GM10847 (cell line): ENCODE data around the gene GFPT2.

Source experiments
- POLR2A ChIP-seq: IDR thresholded peaks from 2 replicates; pipeline ENCODE4 v1.6.1; 2011; ENCODE audit not compliant: insufficient read length; ENCODE audit errors: extremely low read depth

Gene GFPT2

DNA sequence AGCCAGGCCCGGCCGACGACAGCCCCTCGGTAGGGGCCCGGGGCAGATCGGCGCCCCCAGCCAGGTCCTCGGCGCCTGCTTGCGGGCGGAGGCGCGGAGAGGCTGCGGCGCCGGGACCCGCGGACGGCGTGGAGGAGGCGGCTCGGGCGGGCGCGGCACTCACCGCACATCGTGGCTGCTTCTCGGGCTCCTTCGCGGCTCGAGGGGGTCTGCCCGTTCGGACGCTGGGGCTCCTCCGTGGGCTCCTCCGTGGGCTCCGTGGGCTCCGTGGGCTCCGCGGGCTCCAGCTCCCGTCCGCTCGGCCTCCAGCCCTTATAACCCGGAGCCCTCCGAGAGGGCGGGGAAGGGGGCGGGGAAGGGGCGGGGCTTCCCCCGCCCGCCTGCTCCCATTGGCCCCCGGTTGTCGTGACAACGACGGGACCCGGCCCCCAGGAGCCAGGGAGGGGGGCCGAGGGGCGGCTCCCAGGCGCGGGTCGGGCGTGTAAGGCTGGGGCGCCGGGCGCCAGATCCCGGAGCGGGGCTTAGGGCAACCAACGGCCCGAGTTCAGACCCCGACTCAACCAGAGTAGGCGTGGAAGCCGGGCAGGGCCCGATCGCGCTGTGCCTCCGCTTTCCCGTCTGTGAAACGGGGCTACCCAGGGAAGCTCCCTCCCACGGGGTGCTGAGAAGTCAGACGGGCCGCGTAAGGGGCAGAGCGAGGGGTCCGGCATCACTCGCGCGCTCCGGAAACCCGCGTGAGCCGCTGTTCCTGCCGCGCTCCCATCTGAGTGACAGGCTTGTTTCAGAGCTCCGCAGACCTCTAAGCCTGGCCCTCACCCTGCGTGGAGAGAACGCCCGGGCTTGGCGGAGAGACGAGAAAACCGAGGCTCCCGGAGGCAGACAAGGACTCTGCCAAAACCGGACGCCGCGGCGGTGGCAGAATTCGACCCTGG lies at the start of gene GFPT2:
Gene GFPT2 (minus strand): TSS at position 289 of the 932 bp plus-strand sequence. CDS start 119 bp downstream, at position 170.
- TF ChIP-seq POLR2A = no peak

DNA sequence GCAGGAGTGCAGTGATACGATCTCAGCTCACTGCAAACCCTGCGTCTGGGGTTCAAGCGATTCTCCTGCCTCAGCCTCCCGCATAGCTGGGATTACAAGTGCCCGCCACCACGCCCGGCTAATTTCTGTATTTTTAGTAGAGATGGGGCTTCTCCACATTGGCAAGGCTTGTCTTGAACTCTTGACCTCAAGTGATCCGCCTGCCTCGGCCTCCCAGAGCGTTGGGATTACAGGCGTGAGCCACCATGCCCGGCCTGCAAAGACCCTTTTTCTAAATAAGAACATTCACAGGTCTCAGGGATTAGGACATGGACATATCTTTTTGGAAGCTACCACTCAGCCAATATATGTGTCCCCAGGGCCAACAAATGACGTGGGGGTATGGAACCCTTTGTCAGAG lies 49.6 kb upstream of the GFPT2 start:
- no peak for TF ChIP-seq POLR2A

DNA sequence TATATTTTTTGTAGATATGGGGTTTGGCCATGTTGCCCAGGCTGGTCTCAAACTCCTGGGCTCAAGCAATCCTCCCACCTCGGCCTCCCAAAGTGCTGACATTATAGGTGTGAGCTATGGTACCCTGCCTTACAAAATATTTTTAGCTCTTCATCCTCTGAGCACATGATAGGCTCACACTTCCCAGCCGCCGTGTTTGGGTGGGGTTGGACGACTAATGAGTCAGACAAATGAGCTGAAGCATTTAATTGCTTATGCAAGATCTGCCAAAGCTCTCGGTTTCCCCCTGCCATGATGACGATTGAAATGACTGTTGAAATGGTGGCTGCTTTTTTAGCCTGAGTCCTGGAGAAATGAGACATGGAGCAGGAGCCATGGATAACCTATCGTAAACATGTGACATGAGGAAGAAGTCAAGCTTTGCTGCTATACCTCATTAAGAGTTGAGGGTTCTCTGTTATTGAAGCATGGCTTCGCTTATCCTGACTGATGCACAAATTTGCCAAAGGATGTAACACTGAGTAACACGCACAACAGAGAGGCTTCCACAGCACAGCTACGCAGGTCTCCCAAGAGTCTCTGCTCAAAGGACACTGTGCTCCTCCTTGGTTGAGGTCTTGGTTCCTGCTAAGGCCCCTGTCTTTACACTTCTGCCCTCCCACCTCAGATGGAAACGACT lies 48.2 kb upstream of the GFPT2 start:
- TF ChIP-seq POLR2A = no peak

DNA sequence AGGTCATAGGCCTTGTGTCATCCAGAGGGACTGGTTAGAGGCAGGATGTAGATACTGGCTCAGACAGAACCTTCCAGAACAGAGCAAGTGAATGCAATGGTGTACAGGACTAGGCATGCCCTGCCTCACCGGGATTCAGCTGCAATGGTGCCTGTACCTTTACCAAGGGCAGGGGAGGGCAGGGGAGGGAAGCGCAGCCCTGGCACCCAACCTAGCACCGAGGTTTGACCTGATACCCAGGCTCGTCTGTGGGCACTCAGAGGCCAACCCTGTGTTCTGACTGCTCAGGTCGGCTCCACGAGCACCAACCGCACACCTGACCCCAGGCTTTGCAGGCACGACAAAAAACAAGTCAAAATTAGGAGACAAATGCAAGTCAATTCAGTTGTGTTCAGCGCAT lies 47.3 kb upstream of the GFPT2 start:
- TF ChIP-seq POLR2A = no peak

DNA sequence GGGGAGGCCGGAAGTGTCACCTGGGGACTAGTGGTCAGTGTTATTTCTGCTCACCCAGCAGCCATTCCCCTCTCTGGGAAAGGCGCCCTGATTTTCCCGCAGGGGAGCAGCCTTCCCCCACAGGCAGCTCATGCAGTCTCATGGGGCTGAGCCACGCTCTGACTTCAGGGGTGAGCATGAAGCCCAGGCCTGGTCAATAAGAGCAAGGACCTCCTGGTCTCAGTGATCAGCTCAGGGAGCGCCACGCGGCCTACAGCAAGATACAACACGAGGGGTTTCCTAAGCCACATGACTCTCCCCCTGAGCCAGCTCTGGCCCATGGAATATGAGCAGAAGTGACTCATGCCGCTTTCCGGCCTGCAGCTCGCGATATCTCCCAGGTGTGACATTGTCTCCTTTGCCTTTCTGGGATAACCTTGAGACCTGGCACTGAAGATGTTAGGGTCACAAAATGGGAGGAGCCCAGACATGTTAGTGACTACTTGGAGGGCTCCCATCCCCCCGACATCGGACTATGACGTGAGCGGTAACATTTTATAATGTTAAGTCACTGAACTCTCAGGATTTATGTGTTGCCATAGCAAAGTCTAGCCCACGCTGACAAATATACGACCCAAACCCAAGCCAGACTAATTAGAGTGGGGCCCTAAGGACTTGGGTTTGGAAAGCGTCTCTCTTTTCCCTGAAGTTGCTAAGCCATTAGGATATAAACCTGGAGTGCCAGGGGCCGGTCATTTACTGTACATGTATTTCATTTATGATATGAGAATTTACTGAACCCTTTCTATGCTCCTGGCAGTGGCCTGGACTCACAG lies 46.5 kb upstream of the GFPT2 start:
- TF ChIP-seq POLR2A = no peak

DNA sequence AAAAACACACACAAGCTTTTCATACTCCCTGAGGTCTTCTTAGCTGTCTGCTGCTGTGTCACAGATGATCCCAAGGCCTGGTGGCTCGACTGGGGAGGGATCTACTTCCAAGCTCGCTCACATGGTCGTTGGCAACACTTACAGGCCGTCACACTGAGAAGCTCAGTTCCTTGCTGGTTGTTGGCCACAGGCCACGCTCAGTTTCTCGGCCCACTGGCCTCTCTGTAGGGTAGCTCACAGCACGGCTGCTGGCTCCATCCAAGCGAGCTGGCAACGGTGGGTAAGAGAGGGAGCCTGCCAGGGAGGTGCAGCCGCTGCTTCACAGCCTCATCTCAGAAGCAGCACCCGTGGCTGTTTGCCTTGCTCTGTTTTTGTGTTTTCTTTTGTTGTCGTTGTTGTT lies 43.8 kb upstream of the GFPT2 start:
- TF ChIP-seq POLR2A = no peak

DNA sequence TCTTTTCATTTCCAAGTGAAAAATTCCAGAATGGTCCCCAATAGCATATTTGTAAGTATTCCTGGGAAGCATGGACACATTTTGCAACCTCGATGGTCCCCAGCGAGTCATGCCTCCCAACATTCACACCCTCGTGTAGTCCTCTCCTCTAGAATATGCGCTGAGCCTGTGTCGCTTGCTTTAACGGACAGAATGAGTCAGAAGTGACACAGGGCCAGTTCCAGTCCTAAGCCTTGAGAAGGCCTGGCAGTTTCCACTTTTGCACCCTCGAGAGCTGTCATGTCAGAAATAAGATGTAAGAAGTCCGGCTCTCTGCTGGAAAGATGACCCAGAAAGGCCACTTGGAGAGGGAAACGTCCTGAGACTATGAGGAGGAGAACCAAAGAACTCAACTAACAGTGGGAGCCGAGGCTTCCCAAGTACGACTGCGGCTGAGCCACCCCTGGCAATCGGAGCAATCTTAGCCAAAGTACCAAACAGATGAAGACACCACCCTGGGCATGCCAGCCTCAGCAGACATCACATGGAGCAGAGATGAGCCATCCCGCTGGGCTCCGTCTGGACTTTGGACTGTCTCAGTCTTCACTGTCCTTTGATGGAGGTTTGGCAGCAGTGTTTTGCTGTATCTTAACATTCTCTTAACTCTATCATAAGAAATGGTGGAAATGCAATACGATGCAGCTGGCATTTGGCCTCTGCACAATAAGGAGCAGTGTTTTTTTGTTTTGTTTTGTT lies 42.6 kb upstream of the GFPT2 start:
- no peak for TF ChIP-seq POLR2A

DNA sequence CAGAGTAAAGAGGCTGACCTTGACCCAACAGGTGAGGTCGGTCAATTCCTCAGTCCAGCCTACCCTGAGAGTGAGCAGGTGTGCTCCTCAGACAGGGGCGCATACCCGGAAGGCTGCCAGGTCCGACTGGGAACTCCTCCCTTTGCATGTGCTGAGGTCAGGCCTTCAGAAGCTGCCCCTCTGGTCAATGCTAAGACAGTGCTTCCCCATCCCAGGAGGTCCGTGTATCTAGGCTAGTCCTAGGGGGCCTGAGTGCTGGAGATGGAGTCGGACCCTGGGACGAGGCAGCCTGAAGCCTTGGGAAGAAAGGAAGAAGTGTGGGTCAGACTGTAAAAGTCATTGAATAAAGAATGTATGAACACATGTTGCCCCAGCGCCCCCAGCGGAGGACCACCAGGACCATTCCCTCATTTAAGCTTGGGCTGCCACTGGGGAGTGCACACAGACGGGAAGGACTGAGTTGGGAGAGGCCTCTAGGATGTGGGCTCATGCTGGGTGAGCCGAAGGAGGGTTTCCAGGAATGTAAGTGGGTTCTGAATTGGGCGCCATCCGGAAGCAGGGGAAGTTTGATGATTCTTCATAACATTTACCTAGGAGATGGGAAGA lies 41.0 kb upstream of the GFPT2 start:
- TF ChIP-seq POLR2A = no peak

DNA sequence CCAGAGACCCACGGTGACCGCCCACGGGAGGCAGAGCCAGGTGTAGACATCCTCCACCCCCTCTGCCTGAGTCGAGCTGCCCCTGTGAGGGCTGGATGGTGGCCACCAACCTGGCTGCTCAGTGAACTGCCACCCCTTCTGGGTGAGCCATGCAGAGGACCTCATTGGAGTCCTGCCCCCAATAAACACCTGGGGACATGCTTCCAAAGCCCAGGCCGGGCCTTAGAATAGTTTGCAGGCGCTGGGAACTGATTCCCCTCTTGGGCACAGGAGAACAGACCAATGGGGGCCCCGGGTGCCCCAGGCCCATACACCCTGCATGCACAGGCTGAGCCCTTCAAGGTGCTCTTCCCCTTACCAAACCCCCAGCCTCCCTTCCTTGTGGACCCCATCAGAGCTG lies 38.1 kb upstream of the GFPT2 start:
- no peak for TF ChIP-seq POLR2A

DNA sequence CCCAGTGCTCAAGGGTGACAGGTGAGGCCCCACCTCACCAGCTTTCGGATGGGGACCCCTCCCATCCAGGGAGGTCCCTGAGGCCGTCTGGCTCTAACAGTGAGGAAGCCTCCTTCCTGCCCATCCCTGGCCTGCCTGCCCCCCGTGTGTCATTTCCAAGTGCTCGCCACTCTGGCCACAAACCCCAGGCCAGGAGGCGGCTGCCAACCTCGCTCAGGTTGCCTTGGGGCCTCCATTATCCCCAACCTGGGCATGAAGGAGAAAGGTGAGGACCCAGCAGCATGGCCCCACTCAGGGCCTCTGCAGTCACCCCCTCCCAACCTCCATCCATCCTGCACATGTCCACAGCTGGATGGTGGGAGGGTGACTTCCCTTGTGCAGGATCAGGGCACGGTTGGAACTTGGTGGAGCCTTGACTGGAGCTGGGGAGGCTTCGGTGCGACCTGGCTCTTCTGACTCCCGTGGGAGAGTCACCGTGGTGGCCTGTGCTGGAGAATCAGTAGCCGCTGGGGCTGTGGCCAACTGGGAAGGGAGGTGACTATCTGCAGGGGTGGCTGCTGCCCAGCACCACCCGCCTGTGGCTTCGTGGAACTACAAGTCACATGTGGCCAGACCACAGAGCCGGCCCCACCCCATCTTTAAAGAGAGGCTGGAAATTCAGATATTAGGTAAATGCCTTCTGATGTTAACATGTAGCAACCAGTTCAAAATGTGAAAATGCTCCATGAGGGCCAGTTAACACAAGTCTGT lies 37.5 kb upstream of the GFPT2 start:
- no peak for TF ChIP-seq POLR2A

DNA sequence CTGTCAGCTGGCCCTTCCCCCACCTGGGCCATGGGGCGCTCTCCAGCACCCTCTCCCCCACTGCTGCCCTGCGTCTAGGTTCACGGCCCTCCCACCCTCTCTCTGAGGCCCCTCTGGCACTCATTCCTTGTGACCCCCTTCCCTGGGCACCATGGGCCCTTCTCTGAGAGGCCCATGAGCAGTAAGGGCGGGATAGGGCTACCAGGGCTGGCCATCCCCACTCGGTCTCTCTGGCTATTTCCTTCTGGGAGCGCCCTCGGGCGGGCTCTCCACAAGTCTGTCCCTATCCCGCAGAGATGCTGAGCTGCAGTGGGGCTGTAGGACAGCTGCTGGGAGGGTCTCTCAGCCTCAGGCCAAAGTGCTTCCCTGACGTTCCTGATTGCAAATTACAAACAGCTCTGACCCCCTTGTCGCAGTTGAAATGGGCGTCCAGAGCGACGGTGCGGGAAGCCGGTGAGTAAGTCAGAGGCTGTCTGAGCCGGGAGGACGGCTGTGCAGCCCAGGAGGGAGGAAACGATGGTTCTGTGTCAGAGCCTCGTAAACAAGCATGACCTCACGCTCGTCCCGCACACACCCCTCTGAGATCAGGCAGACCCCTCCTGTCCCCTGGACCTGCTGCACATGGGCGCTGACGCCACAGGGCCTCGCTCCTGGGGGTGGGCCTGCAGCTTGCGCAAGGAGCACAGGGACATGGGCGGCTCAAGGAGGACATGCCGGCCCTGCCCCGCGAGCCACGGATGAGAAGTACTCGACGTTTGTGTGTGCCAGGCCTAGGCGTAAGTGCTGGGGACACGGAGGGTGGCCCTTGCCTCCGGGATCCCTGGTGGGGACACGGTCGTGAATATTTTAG lies 36.3 kb upstream of the GFPT2 start:
- no peak for TF ChIP-seq POLR2A

DNA sequence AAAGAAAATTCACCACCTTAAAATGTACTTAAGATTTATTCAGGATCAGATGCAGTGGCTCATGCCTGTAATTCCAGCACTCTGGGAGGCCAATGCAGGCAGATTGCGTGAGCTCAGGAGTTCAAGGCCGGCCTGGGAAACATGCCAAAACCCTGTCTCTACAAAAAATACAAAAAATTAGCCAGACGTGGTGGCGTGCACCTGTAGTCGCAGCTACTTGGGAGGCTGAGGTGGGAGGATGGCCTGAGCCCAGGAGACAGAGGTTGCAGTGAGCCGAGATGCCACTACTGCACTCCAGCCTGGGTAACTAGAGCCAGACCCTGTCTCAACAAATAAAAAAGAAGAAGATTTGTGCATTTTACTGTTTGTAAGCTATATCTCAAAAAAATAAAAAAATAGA lies 34.7 kb upstream of the GFPT2 start:
- TF ChIP-seq POLR2A = no peak

DNA sequence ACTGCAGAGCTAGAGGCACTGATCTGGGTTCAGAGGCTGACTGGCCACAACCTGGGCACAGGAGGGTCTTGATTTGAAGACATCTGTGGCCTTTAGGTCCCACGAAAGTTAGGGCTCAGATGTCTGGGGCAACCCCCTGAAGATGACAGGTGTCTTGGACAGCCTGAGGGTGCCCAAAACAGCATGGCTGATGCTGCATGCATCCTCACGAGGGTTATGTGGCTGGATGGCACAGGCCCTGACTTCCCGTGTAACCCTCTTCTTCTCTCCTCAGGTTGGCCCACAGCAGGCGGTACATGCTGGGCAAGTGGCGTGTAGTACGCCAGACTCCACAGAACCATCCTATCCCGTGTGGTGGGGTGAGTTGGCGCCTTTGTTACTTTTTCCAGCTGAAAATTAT lies 29.8 kb upstream of the GFPT2 start:
- no peak for TF ChIP-seq POLR2A
